ELR (cell line): ENCODE data around the gene SYNGR3.

Experiments used
- DNase-seq: peaks from one replicate; pipeline ENCODE4 v3.0.0-alpha.2; 2015; ENCODE audit warnings: low read depth

The SYNGR3 gene

GRCh38 chr16:1992704-1993317 is 3.0 kb downstream of the SYNGR3 start:
- DNase-seq: no peak

DNA sequence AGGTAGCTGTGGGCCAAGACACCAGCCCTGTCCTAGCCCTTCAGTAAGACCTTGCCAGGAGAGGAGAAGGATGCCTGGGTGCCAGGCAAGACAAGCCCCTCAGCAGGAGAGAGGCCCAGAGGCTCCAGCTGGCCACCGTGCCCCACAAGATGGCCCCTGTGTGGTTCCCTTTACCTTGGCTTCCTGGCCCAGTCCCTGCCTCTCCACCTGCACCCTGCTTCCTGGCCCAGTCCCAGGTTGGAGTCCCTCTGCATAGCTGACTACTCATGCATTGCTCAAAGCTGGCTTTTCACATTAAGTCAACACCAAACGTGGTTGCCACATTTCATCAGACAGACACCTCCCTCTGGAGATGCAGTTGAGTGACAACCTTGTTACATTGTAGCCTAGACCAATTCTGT is 4.0 kb downstream of the SYNGR3 start:
- DNase-seq: no peak

DNA sequence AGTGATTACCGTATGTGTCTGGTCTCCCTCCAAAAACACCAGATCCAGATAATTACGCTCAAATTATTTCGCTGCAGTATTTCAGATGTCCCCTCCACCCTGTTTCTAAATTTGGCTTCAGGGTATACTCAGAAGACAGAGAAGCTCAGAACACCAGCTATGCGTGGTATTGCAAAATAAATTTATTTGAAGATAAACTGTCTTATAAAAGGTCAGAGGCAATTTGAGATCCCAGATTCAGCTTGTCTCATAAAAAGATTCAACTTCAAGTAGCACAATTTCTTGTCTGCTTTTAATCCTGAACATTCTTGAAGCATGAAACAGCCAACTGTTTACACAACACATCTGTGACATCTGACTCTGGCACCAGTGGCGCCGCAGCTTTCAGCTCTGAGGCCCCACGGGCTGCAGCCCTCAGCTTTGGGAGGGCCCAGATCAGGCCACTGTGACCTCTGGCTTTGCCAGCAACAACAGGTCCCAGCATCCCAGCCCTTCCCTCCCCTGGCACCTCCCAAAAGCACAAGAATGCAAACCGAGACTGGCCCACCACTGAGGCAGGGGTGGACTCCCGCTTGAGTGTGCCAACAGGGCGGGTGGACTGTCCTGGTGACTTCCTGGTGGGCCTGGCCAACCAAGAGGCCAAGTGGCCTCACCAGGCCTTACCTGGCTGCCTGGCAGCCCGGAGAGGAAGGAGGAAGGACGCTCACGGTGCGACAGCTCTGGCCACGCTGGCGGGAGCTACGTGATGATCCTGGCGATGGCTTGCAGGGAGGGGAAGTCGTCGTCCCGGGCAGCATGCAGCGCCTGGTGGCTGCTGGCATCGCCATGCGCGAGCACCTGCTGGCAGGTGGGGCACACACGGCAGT is 8.0 kb downstream of the SYNGR3 start:
- no peak for DNase-seq

DNA sequence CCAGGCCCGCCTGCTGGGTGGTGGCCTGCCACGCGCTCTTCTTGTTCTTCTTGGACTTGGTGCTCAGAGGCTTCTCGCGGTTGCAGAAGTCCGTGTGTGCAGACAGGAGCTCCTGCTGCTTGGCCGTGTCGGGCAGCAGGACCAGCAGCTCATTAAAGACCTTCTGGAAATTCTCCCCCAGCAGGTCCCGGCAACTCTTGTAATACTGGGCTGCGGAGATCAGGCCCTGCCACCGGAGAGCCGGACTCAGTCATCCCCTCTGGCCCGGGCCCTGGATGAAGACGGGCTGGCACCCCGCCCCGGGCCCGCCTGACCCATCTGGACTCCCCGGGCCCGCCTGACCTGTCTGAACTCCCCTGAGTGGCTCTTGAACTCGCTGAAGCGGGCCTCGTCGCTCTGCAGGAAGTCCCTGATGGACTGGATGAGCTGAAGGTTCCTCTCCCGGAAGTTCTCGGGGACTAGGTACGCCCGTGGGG is 8.6 kb downstream of the SYNGR3 start:
- no peak for DNase-seq

GRCh38 chr16:1998852-1999801 is 9.4 kb downstream of the SYNGR3 start:
- DNase-seq: no peak

DNA sequence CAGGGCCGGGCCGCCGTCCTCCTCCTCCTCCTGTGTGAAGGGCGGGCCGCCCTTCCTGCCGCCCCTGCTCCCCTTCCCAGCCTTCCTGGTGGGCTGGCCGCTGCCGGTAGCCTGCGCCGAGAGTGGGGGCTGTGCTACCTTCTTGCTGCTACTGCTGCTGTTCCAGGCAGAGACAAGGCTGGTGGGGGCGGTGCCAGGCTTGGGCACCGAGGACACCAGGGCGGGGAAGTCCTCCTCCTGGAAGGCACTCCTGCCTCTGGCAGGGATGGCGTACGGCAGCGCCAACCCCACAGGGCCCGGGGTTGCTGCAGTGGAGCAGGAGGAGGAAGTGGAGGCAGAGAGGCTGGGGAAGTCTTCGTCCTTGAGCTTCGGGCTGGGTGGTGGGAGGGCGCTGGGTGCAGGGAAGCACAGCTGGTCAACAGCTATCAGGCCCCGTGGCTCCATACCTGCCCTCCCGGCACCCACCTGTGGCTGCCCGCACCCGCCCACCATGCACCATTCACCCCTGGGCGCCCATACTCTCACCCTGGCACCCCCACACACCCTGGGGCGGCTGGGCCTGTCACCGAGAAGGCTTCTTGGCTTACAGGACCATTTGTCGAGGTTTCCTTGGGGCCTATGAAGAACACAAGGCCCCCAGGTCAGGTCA is 10.2 kb downstream of the SYNGR3 start:
- no peak for DNase-seq

- no peak for DNase-seq
Observed at GRCh38 chr16:2001035-2001434, 11.3 kb downstream of the SYNGR3 start.

GRCh38 chr16:2001456-2002355 is 11.9 kb downstream of the SYNGR3 start:
- DNase-seq: no peak

DNA sequence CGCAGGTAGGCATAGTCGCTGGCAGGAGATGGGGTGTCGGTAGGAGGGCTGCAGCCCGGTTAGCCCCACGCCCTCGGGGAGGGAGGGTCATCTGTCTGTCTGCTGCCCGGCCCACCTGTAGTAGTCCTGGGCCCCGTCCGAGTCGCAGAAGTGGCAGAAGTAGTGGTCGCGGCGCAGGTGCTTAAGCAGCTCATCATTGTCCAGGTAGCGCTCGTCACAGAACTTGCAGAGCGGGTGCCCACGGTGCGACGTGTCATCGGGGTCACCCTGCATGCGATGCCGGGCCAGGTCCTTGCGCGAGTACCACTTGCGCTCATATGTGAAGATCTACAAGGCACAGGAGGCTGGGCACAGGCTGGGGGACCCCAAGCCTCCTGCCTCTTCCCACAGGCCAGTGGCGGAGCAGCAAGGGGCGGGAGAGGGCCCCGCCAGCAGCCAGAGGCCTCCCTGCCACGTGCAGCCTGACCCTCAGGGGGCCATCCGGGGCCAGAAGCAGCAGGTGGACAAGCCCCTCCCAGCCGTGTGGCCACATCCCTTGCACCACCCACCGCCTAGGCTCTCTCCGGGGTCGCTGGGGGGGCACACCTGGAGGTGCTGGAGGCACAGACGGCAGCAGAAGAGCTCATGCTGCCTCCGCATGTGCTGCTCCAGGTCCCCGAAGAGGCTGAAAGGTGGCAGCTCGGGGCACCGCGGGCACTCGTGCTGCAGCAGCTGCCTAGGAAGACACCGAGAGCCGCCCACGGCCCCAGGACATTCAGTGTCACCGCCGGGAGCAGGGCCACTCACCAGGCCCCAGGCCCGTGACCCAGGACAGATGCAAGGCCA is 12.8 kb downstream of the SYNGR3 start:
- no peak for DNase-seq

GRCh38 chr16:2003231-2003826 is 13.6 kb downstream of the SYNGR3 start:
- no peak for DNase-seq

GRCh38 chr16:2003827-2004641 is 14.3 kb downstream of the SYNGR3 start:
- peak; percentile 83 for DNase-seq

GRCh38 chr16:2004795-2005517 is 15.2 kb downstream of the SYNGR3 start:
- DNase-seq: no peak

- no peak for DNase-seq
Observed at GRCh38 chr16:2005646-2006045, 15.9 kb downstream of the SYNGR3 start.

GRCh38 chr16:2006317-2006716 is 16.5 kb downstream of the SYNGR3 start:
- no peak for DNase-seq

- no peak for DNase-seq
Observed at GRCh38 chr16:2007081-2007836, 17.5 kb downstream of the SYNGR3 start.

DNA sequence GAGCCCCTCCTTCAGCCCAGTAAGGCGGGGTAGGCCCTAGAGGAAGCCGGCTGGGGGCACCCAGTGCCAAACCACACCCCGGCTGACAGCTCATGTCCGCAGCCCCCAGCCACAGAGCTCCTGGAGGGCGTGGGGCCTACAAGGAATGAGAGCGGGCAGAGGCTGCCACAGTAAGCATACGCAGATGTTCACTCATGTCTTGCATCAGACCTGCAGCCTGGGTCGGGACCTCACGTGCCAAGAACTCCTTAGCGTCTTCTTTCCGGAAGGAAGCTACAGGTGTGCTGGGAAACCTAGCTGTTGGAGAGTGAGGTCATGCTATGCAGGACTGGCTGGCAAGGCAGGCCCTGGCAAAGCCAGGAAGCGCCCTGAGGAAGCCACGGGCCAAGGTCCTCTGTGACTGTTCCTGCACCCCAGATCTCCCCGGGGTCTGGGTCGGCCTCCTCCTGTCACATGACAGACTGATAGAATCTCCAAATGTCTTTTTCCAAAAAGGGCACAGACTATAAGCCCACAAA is 18.3 kb downstream of the SYNGR3 start:
- DNase-seq: peak; percentile 61

DNA sequence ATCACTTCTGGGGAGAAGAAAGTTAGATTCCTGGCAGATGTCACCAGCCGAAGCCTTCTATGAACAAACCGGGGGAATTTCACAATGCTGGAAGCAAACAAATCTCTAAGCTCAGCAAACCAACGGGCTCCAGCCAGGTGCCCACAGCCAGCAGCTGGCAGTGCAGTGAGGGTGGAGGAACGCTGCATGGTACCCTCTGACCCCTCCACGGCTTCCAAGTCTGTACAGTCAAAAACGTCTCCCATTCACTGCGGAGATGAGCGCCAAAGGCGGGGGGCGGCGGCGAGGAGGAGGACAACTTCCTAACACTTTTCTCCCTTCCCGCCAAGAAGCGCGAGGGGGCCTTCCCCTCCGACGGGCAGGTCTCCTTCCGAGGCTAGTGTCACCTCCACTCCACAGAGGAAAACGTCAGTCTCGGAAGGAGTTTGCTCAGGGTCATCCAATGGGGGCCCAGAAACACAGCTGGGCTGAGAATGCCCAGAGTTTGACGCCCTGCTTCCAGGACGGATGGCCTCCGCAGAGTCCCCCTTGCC is 18.9 kb downstream of the SYNGR3 start:
- DNase-seq: peak; percentile 45
